Liver (tissue), 3 donors: Measurements from ENCODE around the gene PARP16.

Experiments used
- GABPA ChIP-seq, 2 donors: IDR thresholded peaks in 1 of 2; conservative IDR thresholded peaks in 1 of 2; 2 replicates each; pipeline ENCODE4 v1.6.1; 2016; ENCODE audit warnings: antibody characterized with exemption in 2 of 2, mild to moderate bottlenecking in 1 of 2, moderate library complexity in 1 of 2
- HNF4A ChIP-seq, 2 donors: conservative IDR thresholded peaks; 2 replicates each; pipeline ENCODE4 v1.6.1; 2016; ENCODE audit warnings: antibody characterized with exemption in 2 of 2, mild to moderate bottlenecking in 2 of 2
- JUND ChIP-seq, 2 donors: IDR thresholded peaks; 2 replicates each; pipeline ENCODE4 v1.6.1; 2016; ENCODE audit warnings: antibody characterized with exemption in 2 of 2
- RXRA ChIP-seq, 2 donors: IDR thresholded peaks; 2 replicates each; pipeline ENCODE4 v1.6.1; 2017 to 2018; ENCODE audit warnings: antibody characterized with exemption in 2 of 2, mild to moderate bottlenecking in 1 of 2
- TF ChIP-seq, protein P1 (sequence below): fragments of 150-350 bp; IDR thresholded peaks from 2 replicates; pipeline ENCODE4 v1.5.1; 2017; ENCODE audit warnings: improper control_type of control experiment, low read depth, low read length; ENCODE audit not compliant: missing input control
- TF ChIP-seq, protein P2 (sequence below): IDR thresholded peaks from 2 replicates; pipeline ENCODE4 v1.6.1; 2016; ENCODE audit warnings: antibody characterized with exemption, mild to moderate bottlenecking
- TF ChIP-seq, protein P3 (sequence below): IDR thresholded peaks from 2 replicates; pipeline ENCODE4 v1.6.1; 2016; ENCODE audit warnings: antibody characterized with exemption
- TF ChIP-seq, protein P4 (sequence below): IDR thresholded peaks from 2 replicates; pipeline ENCODE4 v1.6.1; 2016; ENCODE audit warnings: antibody characterized with exemption
- donor health status: healthy.
- donor health status: healthy.

DNA sequence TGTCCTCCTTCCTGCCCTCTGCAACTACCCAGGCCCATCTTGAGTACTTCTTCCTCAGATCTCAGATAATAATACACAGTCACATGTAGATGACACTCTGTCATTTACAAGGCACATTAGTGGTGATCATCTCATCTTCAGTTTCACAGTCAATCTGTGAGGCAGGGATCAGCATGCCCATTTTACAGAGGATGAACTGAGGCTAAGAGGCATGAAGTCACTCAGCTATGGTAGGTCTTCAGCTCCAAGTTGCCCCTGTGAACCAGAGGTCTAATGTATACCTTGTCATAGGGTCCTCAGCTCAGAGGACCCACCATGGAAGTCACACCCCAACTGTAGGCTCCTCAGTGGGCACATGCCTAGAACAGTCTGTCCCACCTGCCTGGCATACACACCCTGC is 71.2 kb downstream of the PARP16 start:
- TF ChIP-seq, protein P1, sequence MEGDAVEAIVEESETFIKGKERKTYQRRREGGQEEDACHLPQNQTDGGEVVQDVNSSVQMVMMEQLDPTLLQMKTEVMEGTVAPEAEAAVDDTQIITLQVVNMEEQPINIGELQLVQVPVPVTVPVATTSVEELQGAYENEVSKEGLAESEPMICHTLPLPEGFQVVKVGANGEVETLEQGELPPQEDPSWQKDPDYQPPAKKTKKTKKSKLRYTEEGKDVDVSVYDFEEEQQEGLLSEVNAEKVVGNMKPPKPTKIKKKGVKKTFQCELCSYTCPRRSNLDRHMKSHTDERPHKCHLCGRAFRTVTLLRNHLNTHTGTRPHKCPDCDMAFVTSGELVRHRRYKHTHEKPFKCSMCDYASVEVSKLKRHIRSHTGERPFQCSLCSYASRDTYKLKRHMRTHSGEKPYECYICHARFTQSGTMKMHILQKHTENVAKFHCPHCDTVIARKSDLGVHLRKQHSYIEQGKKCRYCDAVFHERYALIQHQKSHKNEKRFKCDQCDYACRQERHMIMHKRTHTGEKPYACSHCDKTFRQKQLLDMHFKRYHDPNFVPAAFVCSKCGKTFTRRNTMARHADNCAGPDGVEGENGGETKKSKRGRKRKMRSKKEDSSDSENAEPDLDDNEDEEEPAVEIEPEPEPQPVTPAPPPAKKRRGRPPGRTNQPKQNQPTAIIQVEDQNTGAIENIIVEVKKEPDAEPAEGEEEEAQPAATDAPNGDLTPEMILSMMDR = no peak
- TF ChIP-seq HNF4A (conservative IDR thresholded peaks at IDR 0.05) (no peak), RXRA (IDR thresholded peaks at IDR 0.05) (no peak), GABPA (IDR thresholded peaks at IDR 0.05 in 1 of 2, conservative IDR thresholded peaks at IDR 0.05 in 1 of 2) (no peak), JUND (IDR thresholded peaks at IDR 0.05) (no peak)
- TF ChIP-seq, protein P2, sequence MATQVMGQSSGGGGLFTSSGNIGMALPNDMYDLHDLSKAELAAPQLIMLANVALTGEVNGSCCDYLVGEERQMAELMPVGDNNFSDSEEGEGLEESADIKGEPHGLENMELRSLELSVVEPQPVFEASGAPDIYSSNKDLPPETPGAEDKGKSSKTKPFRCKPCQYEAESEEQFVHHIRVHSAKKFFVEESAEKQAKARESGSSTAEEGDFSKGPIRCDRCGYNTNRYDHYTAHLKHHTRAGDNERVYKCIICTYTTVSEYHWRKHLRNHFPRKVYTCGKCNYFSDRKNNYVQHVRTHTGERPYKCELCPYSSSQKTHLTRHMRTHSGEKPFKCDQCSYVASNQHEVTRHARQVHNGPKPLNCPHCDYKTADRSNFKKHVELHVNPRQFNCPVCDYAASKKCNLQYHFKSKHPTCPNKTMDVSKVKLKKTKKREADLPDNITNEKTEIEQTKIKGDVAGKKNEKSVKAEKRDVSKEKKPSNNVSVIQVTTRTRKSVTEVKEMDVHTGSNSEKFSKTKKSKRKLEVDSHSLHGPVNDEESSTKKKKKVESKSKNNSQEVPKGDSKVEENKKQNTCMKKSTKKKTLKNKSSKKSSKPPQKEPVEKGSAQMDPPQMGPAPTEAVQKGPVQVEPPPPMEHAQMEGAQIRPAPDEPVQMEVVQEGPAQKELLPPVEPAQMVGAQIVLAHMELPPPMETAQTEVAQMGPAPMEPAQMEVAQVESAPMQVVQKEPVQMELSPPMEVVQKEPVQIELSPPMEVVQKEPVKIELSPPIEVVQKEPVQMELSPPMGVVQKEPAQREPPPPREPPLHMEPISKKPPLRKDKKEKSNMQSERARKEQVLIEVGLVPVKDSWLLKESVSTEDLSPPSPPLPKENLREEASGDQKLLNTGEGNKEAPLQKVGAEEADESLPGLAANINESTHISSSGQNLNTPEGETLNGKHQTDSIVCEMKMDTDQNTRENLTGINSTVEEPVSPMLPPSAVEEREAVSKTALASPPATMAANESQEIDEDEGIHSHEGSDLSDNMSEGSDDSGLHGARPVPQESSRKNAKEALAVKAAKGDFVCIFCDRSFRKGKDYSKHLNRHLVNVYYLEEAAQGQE = no peak
- TF ChIP-seq, protein P3, sequence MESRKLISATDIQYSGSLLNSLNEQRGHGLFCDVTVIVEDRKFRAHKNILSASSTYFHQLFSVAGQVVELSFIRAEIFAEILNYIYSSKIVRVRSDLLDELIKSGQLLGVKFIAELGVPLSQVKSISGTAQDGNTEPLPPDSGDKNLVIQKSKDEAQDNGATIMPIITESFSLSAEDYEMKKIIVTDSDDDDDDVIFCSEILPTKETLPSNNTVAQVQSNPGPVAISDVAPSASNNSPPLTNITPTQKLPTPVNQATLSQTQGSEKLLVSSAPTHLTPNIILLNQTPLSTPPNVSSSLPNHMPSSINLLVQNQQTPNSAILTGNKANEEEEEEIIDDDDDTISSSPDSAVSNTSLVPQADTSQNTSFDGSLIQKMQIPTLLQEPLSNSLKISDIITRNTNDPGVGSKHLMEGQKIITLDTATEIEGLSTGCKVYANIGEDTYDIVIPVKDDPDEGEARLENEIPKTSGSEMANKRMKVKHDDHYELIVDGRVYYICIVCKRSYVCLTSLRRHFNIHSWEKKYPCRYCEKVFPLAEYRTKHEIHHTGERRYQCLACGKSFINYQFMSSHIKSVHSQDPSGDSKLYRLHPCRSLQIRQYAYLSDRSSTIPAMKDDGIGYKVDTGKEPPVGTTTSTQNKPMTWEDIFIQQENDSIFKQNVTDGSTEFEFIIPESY = no peak
- TF ChIP-seq, protein P4, sequence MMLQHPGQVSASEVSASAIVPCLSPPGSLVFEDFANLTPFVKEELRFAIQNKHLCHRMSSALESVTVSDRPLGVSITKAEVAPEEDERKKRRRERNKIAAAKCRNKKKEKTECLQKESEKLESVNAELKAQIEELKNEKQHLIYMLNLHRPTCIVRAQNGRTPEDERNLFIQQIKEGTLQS = no peak
